HEK293T (cell line): ENCODE data around the gene IFIT1.

ENCODE experiments used
- SP1 ChIP-seq: fragments of 450-650 bp; IDR thresholded peaks from 2 replicates; pipeline ENCODE4 v1.6.1; 2017
- SUZ12 ChIP-seq: fragments of 450-650 bp; IDR thresholded peaks from 2 replicates; pipeline ENCODE4 v1.6.1; 2016; ENCODE audit warnings: mild to moderate bottlenecking

DNA sequence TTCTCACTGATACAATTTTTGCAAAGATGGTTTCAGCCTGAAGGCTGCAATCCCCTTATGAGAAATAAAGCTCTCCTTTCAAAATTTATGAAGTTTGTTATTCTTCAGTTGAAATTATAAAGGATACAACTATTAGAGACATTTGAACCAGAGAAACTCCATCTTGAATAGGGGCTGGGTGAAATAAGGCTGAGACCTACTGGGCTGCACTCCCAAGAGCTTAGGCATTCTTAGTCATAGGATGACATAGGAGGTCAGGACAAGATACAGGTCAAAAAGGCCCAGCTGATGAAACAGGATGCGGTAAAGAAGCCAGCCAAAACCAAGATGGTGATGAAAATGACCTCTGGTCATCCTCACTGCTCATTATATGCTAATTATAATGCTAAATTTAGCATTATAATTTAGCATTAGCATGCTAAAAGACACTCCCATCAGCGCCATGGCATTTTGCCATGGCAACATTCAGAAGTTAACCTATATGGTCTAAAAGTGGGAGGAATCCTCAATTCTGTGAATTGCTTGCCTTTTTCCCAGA lies 37.0 kb upstream of the IFIT1 start:
- TF ChIP-seq SUZ12: no peak
- no peak for TF ChIP-seq SP1
